SU-DHL-6 (cell line): ENCODE results near the gene VSTM2L.

Source experiments
- H2AFZ ChIP-seq: fragments of 200-600 bp; sonication (generic); 2 replicates; pipeline ENCODE4 v1.6.1; 2014; ENCODE audit warnings: low read depth, mild to moderate bottlenecking, moderate library complexity, mixed read lengths, antibody characterized with exemption, low read length; ENCODE audit not compliant: severe bottlenecking
- H3F3A ChIP-seq: fragments of 200-600 bp; shearing (Covaris generic); 2 replicates; pipeline ENCODE4 v1.6.0; 2016; ENCODE audit warnings: antibody characterized with exemption, mild to moderate bottlenecking; ENCODE audit not compliant: insufficient read depth
- H3K27ac ChIP-seq: fragments of 200-600 bp; sonication (generic); 2 replicates; pipeline ENCODE4 v1.5.1; 2016; ENCODE audit warnings: low read depth, mild to moderate bottlenecking, low read length, moderate library complexity, mixed read lengths
- H3K27me3 ChIP-seq: fragments of 200-600 bp; sonication (generic), shearing (Covaris generic); 2 replicates; pipeline ENCODE4 v1.6.0; 2014; ENCODE audit warnings: mild to moderate bottlenecking, low read length
- H3K36me3 ChIP-seq: fragments of 200-600 bp; sonication (generic); 2 replicates; pipeline ENCODE4 v1.6.1; 2014; ENCODE audit warnings: mild to moderate bottlenecking, low read length, mixed read lengths
- H3K4me2 ChIP-seq: fragments of 300-600, 200-600 bp; shearing (Covaris generic), sonication (generic); 2 replicates; pipeline ENCODE4 v1.6.0; 2014; ENCODE audit warnings: low read length, low read depth, mild to moderate bottlenecking; ENCODE audit not compliant: poor library complexity, severe bottlenecking
- H3K4me3 ChIP-seq: fragments of 200-600 bp; sonication (generic); 2 replicates; pipeline ENCODE4 v1.5.1; 2014; ENCODE audit warnings: antibody characterized with exemption, low read length, mild to moderate bottlenecking, mixed read lengths; ENCODE audit not compliant: insufficient read depth, poor library complexity, severe bottlenecking
- H3K79me2 ChIP-seq: fragments of 200-600 bp; sonication (generic); 2 replicates; pipeline ENCODE4 v1.6.1; 2014; ENCODE audit warnings: mild to moderate bottlenecking, low read length, moderate library complexity; ENCODE audit not compliant: insufficient read depth
- H3K9ac ChIP-seq: fragments of 200-600 bp; sonication (generic); 2 replicates; pipeline ENCODE4 v1.7.0; 2014; ENCODE audit warnings: mild to moderate bottlenecking, low read length
- H3K9me2 ChIP-seq: fragments of 200-600 bp; sonication (generic); replicated peaks from 2 replicates; pipeline ENCODE4 v1.6.1; 2014; ENCODE audit warnings: low read length; ENCODE audit not compliant: insufficient read depth
- H3K9me3 ChIP-seq: fragments of 200-600 bp; sonication (generic); 2 replicates; pipeline ENCODE4 v1.6.1; 2014; ENCODE audit warnings: low read length, mixed read lengths; ENCODE audit not compliant: insufficient read depth
- H4K20me1 ChIP-seq: fragments of 200-600 bp; sonication (generic); 2 replicates; pipeline ENCODE4 v1.6.1; 2014; ENCODE audit warnings: low read depth, mild to moderate bottlenecking, antibody characterized with exemption, low read length, moderate library complexity, mixed read lengths
- EZH2phosphoT487 ChIP-seq: fragments of 200-600 bp; sonication (generic), shearing (Covaris generic); conservative IDR thresholded peaks from 2 replicates; pipeline ENCODE4 v1.6.1; 2018; ENCODE audit warnings: mild to moderate bottlenecking, antibody characterized with exemption, low read length, moderate library complexity, mixed read lengths
- TF ChIP-seq, protein P1 (sequence below): fragments of 200-600 bp; sonication (generic); IDR thresholded peaks from one replicate; pipeline ENCODE4 v1.5.1; 2017; ENCODE audit warnings: antibody characterized with exemption, mild to moderate bottlenecking, low read length, moderate library complexity; ENCODE audit not compliant: insufficient read depth, poor library complexity, severe bottlenecking

VSTM2L gene

GRCh38 chr20:37948956-37949355, 46.0 kb downstream of the VSTM2L start:
- Histone ChIP-seq H3K36me3 (no peaks in the 10 kb centered on the region), H3K9me2 (no peaks in the 10 kb centered on the region), H3K9ac (no peak overlapping the region), H3K79me2 (no peaks in the 10 kb centered on the region), H3K4me3 (no peak overlapping the region), H4K20me1 (no peaks in the 10 kb centered on the region), H2AFZ (no peak overlapping the region), H3K4me2 (no peak overlapping the region), H3F3A (no peaks in the 10 kb centered on the region), H3K9me3 (no peaks in the 10 kb centered on the region), H3K27ac (no peak overlapping the region), H3K27me3 (no peaks in the 10 kb centered on the region)
- TF ChIP-seq, protein P1, sequence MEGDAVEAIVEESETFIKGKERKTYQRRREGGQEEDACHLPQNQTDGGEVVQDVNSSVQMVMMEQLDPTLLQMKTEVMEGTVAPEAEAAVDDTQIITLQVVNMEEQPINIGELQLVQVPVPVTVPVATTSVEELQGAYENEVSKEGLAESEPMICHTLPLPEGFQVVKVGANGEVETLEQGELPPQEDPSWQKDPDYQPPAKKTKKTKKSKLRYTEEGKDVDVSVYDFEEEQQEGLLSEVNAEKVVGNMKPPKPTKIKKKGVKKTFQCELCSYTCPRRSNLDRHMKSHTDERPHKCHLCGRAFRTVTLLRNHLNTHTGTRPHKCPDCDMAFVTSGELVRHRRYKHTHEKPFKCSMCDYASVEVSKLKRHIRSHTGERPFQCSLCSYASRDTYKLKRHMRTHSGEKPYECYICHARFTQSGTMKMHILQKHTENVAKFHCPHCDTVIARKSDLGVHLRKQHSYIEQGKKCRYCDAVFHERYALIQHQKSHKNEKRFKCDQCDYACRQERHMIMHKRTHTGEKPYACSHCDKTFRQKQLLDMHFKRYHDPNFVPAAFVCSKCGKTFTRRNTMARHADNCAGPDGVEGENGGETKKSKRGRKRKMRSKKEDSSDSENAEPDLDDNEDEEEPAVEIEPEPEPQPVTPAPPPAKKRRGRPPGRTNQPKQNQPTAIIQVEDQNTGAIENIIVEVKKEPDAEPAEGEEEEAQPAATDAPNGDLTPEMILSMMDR: no peak
- no peak for TF ChIP-seq EZH2phosphoT487

DNA sequence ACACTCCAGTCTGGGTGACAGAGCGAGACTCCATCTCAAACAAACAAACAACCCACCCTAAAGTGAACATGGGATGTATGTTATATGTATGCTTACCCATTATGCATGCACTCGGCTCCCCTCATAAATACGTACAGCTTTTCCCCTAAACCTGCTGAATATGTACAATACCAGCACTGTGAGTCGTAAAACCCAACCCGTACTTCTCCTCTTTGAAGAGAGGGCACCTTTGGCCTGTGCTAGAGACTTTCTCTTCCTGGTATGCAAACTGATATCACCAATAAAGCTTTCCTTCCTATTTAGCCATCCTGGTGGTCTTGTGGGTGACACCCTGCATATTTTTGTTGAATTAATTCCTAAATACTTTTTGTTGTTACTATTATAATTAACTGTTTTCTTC, 51.3 kb downstream of the VSTM2L start:
- H3K36me3 ChIP-seq: no peaks in the 10 kb centered on the region

DNA sequence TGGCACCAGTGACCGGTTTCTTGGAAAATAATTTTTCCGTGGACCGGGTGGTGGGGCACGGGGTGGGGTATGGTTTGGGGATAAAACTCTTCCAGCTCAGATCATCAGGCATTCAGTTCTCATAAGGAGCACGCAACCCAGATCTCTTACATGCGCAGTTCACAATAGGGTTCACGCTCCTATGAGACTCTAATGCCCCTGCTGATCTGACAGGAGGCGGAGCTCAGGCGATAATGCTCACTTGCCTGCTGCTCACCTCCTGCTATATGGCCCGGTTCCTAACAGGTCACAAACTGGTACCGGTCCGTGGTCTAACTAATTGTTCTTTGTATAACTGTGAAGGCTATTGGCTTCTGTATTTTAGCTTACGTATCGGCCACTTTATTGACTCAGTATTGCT, 51.7 kb downstream of the VSTM2L start:
- H3K9ac ChIP-seq: no peak overlapping the region
- no peak overlapping the region for H3K4me2 ChIP-seq
- no peak overlapping the region for H3K27ac ChIP-seq
- no peak overlapping the region for H3K4me3 ChIP-seq
- no peaks in the 10 kb centered on the region for H3K9me2 ChIP-seq
- no peaks in the 10 kb centered on the region for H3K9me3 ChIP-seq
- no peaks in the 10 kb centered on the region for H3K27me3 ChIP-seq
- H3F3A ChIP-seq: no peaks in the 10 kb centered on the region
- no peaks in the 10 kb centered on the region for H3K79me2 ChIP-seq
- H3K36me3 ChIP-seq: no peaks in the 10 kb centered on the region
- no peak overlapping the region for H2AFZ ChIP-seq
- TF ChIP-seq, protein P1: no peak
- no peak for TF ChIP-seq EZH2phosphoT487
- H4K20me1 ChIP-seq: no peaks in the 10 kb centered on the region

More for the DNA sequence above, 51.3 kb downstream of the VSTM2L start:
- no peaks in the 10 kb centered on the region for H3K9me2 ChIP-seq
- H3F3A ChIP-seq: no peaks in the 10 kb centered on the region
- no peaks in the 10 kb centered on the region for H3K27me3 ChIP-seq
- H3K9ac ChIP-seq: no peak overlapping the region
- H2AFZ ChIP-seq: no peak overlapping the region
- H3K4me2 ChIP-seq: no peak overlapping the region
- H3K9me3 ChIP-seq: no peaks in the 10 kb centered on the region
- no peaks in the 10 kb centered on the region for H3K79me2 ChIP-seq
- TF ChIP-seq EZH2phosphoT487: no peak
- TF ChIP-seq, protein P1: no peak
- no peaks in the 10 kb centered on the region for H4K20me1 ChIP-seq
- no peak overlapping the region for H3K4me3 ChIP-seq
- no peak overlapping the region for H3K27ac ChIP-seq
